GM18867 (cell line): ENCODE measurements around the gene CCDC59.

Experiments
- ATAC-seq: cut with Tn5 transposase; IDR thresholded peaks from one replicate; pipeline ENCODE4 v1.9.1; 2021; ENCODE audit warnings: mild to moderate bottlenecking, moderate library complexity; ENCODE audit not compliant: unreplicated experiment

Gene CCDC59

DNA sequence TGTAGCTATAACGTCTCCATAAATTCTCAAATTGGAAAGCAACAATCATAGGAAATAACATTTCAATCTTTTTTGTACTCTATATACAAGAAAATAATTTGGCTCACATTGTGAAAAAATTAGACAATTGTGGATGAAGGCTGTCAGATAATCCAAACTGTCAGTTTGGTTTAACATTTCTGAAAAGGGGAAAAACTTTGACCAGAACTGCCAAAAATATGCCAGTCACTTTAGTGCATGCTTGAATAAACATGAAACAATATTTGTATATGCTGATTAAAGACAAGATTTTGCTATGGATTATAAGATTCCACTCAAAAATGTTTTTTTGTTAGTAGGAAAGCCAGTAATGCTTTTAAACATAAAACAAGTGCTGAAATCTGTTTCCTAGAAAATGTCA lies 38.9 kb downstream of the CCDC59 start:
- ATAC-seq: no peak

DNA sequence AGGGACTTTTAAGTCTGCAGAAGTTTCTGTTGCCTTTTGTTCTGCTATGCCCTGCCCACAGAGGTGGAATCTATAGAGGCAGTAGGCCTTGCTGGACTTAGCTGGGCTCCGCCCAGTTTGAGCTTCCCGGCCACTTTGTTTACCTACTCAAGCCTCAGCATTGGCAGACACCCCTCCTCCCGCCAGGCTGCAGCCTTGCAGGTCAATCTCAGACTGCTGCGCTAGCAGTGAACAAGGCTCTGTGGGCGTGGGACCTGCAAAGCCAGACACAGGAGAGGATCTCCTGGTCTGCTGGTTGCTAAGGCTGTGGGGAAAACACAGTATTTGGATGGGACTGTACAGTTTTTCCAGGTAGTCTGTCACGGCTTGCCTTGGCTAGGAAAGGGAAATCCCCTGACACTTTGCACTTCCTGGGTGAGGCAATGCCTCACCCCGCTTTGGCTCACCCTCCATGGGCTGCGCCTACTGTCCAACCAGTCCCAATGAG lies 43.7 kb downstream of the CCDC59 start:
- ATAC-seq: no peak
